ENCODE data around the gene PCK2.

DNA sequence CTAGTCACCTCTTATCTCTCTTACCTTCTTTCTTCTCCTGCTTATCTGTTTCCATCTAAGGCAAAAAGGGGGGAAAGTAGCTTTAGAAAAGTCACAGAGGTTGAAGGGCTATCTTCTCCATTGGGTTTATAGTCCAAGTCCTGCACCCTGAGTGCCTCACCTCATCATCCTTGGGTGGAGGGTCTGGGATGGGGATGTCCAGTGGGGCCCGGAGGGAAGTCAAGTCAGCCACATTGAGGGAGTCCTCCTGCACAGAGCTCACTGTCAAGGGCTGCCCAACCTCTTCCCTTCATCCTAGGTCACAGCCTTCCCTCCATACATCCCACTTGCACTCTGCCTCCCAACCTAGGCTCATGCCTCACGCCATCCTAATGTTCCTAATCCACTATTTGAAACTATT lies 51.1 kb downstream of the PCK2 start:
- TF ChIP-seq, protein P1, sequence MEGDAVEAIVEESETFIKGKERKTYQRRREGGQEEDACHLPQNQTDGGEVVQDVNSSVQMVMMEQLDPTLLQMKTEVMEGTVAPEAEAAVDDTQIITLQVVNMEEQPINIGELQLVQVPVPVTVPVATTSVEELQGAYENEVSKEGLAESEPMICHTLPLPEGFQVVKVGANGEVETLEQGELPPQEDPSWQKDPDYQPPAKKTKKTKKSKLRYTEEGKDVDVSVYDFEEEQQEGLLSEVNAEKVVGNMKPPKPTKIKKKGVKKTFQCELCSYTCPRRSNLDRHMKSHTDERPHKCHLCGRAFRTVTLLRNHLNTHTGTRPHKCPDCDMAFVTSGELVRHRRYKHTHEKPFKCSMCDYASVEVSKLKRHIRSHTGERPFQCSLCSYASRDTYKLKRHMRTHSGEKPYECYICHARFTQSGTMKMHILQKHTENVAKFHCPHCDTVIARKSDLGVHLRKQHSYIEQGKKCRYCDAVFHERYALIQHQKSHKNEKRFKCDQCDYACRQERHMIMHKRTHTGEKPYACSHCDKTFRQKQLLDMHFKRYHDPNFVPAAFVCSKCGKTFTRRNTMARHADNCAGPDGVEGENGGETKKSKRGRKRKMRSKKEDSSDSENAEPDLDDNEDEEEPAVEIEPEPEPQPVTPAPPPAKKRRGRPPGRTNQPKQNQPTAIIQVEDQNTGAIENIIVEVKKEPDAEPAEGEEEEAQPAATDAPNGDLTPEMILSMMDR (IDR thresholded peaks at IDR 0.05; ENCODE audit: poor library complexity, severe bottlenecking): no peak
- TF ChIP-seq EZH2 (IDR thresholded peaks at IDR 0.05; ENCODE audit: borderline replicate concordance, insufficient read depth, low read length, poor library complexity, severe bottlenecking): no peak
- no peak for TF ChIP-seq POLR2AphosphoS5 (IDR thresholded peaks at IDR 0.05)
- TF ChIP-seq, protein P2, sequence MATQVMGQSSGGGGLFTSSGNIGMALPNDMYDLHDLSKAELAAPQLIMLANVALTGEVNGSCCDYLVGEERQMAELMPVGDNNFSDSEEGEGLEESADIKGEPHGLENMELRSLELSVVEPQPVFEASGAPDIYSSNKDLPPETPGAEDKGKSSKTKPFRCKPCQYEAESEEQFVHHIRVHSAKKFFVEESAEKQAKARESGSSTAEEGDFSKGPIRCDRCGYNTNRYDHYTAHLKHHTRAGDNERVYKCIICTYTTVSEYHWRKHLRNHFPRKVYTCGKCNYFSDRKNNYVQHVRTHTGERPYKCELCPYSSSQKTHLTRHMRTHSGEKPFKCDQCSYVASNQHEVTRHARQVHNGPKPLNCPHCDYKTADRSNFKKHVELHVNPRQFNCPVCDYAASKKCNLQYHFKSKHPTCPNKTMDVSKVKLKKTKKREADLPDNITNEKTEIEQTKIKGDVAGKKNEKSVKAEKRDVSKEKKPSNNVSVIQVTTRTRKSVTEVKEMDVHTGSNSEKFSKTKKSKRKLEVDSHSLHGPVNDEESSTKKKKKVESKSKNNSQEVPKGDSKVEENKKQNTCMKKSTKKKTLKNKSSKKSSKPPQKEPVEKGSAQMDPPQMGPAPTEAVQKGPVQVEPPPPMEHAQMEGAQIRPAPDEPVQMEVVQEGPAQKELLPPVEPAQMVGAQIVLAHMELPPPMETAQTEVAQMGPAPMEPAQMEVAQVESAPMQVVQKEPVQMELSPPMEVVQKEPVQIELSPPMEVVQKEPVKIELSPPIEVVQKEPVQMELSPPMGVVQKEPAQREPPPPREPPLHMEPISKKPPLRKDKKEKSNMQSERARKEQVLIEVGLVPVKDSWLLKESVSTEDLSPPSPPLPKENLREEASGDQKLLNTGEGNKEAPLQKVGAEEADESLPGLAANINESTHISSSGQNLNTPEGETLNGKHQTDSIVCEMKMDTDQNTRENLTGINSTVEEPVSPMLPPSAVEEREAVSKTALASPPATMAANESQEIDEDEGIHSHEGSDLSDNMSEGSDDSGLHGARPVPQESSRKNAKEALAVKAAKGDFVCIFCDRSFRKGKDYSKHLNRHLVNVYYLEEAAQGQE (IDR thresholded peaks at IDR 0.05; ENCODE audit: borderline replicate concordance): no peak
- TF ChIP-seq MXI1 (conservative IDR thresholded peaks at IDR 0.05; ENCODE audit: poor library complexity, severe bottlenecking): no peak
- no peak for TF ChIP-seq SMC3 (conservative IDR thresholded peaks at IDR 0.05; ENCODE audit: poor library complexity)
- TF ChIP-seq TAF1 (IDR thresholded peaks at IDR 0.05; ENCODE audit: low read depth): no peak

Data from neural cell (in vitro differentiated cells).